SK-N-SH treated with all-trans-retinoic acid at 6 μM for 48 hours (cell line): Measurements from ENCODE around the gene EIF3I.

Experiments
- ARNTL ChIP-seq: fragments of 450-650 bp; formaldehyde crosslinking; IDR thresholded peaks from 2 replicates; pipeline ENCODE4 v1.5.0; 2020; ENCODE audit warnings: low read depth, mild to moderate bottlenecking, moderate library complexity, borderline replicate concordance
- CSRNP3 ChIP-seq: fragments of 250-450 bp; sonication (Bioruptor Pico); IDR thresholded peaks from 2 replicates; pipeline ENCODE4 v1.5.1; 2021; ENCODE audit warnings: mild to moderate bottlenecking, moderate library complexity
- TOX ChIP-seq: fragments of 250-450 bp; sonication (Bioruptor Pico); IDR thresholded peaks from 2 replicates; pipeline ENCODE4 v1.8.0; 2021; ENCODE audit warnings: mild to moderate bottlenecking, moderate library complexity, borderline replicate concordance
- ZFP30 ChIP-seq: fragments of 450-650 bp; formaldehyde crosslinking; IDR thresholded peaks from 2 replicates; pipeline ENCODE4 v1.5.0; 2022; ENCODE audit warnings: mild to moderate bottlenecking, moderate library complexity
- ZNF565 ChIP-seq: fragments of 450-650 bp; formaldehyde crosslinking; conservative IDR thresholded peaks from 2 replicates; pipeline ENCODE4 v1.5.0; 2020; ENCODE audit warnings: low read depth, mild to moderate bottlenecking, moderate library complexity
- ZNF70 ChIP-seq: fragments of 450-650 bp; formaldehyde crosslinking; IDR thresholded peaks from 2 replicates; pipeline ENCODE4 v1.5.0; 2020; ENCODE audit warnings: mild to moderate bottlenecking, moderate library complexity
- ZNF8 ChIP-seq: fragments of 450-650 bp; formaldehyde crosslinking; IDR thresholded peaks from 2 replicates; pipeline ENCODE4 v1.5.0; 2020; ENCODE audit warnings: mild to moderate bottlenecking, moderate library complexity
- TF ChIP-seq, protein P1 (sequence below): fragments of 250-450 bp; sonication (Bioruptor Pico); IDR thresholded peaks from 2 replicates; pipeline ENCODE4 v1.5.0; 2020; ENCODE audit warnings: mild to moderate bottlenecking, moderate library complexity
- TF ChIP-seq, protein P2 (sequence below): fragments of 250-450 bp; sonication (Bioruptor Pico); IDR thresholded peaks from 2 replicates; pipeline ENCODE4 v1.8.0; 2020; ENCODE audit warnings: mild to moderate bottlenecking, moderate library complexity, borderline replicate concordance

GRCh38 chr1:32199043-32199716, 23.0 kb upstream of the EIF3I start:
- TF ChIP-seq, protein P1, sequence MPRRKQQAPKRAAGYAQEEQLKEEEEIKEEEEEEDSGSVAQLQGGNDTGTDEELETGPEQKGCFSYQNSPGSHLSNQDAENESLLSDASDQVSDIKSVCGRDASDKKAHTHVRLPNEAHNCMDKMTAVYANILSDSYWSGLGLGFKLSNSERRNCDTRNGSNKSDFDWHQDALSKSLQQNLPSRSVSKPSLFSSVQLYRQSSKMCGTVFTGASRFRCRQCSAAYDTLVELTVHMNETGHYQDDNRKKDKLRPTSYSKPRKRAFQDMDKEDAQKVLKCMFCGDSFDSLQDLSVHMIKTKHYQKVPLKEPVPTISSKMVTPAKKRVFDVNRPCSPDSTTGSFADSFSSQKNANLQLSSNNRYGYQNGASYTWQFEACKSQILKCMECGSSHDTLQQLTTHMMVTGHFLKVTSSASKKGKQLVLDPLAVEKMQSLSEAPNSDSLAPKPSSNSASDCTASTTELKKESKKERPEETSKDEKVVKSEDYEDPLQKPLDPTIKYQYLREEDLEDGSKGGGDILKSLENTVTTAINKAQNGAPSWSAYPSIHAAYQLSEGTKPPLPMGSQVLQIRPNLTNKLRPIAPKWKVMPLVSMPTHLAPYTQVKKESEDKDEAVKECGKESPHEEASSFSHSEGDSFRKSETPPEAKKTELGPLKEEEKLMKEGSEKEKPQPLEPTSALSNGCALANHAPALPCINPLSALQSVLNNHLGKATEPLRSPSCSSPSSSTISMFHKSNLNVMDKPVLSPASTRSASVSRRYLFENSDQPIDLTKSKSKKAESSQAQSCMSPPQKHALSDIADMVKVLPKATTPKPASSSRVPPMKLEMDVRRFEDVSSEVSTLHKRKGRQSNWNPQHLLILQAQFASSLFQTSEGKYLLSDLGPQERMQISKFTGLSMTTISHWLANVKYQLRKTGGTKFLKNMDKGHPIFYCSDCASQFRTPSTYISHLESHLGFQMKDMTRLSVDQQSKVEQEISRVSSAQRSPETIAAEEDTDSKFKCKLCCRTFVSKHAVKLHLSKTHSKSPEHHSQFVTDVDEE (CRISPR knock-in tag): no peak
- TF ChIP-seq, protein P2, sequence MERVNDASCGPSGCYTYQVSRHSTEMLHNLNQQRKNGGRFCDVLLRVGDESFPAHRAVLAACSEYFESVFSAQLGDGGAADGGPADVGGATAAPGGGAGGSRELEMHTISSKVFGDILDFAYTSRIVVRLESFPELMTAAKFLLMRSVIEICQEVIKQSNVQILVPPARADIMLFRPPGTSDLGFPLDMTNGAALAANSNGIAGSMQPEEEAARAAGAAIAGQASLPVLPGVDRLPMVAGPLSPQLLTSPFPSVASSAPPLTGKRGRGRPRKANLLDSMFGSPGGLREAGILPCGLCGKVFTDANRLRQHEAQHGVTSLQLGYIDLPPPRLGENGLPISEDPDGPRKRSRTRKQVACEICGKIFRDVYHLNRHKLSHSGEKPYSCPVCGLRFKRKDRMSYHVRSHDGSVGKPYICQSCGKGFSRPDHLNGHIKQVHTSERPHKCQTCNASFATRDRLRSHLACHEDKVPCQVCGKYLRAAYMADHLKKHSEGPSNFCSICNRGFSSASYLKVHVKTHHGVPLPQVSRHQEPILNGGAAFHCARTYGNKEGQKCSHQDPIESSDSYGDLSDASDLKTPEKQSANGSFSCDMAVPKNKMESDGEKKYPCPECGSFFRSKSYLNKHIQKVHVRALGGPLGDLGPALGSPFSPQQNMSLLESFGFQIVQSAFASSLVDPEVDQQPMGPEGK (CRISPR knock-in tag): no peak
- TF ChIP-seq TOX (CRISPR knock-in tag) (no peak), ZNF8 (CRISPR knock-in tag) (no peak), ZFP30 (CRISPR knock-in tag) (no peak), ARNTL (CRISPR knock-in tag) (no peak), ZNF70 (CRISPR knock-in tag) (no peak), ZNF565 (CRISPR knock-in tag) (no peak), CSRNP3 (no peak)
